ENCODE results near the gene LLCFC1. TPM values are rescaled to one million over a fixed set of nuclear protein-coding genes. Genes with fewer than 3 reads are reported as not detected.

The LLCFC1 gene
- total RNA-seq, result not detected in 3 replicates
- long read RNA-seq, result 0 reads

GRCh38 chr7:142939226-142939910 lies at the start of gene LLCFC1:
LLCFC1 (plus strand) TSS chr7:142939484; CDS start chr7:142939622, 138 bp downstream.
- Mint-ChIP-seq H3K27ac (ENCODE audit: unreplicated experiment) (no peak within 1 kb of the TSS), H3K4me1 (ENCODE audit: low read depth) (no peaks in the 10 kb centered on the region), H3K27me3 (ENCODE audit: low read depth) (peaks cover 5% of the 10 kb centered on the region)

GRCh38 chr7:142889816-142890215 lies 49.5 kb upstream of the LLCFC1 start:
- no peak overlapping the region for H3K27ac Mint-ChIP-seq (ENCODE audit: unreplicated experiment)
- H3K4me1 Mint-ChIP-seq (ENCODE audit: low read depth), result no peaks in the 10 kb centered on the region
- H3K9me3 Mint-ChIP-seq (ENCODE audit: low read depth), result no peaks in the 10 kb centered on the region
- no peak for DNase-seq (ENCODE audit: low spot score)
- TF ChIP-seq CTCF (IDR thresholded peaks at IDR 0.05), result no peak
- no peaks in the 10 kb centered on the region for H3K36me3 Mint-ChIP-seq (ENCODE audit: low read depth)
- H3K27me3 Mint-ChIP-seq (ENCODE audit: low read depth), result peaks cover 13% of the 10 kb centered on the region
- no peak overlapping the region for H3K4me3 Mint-ChIP-seq (ENCODE audit: unreplicated experiment)

More at GRCh38 chr7:142939226-142939910, at the start of gene LLCFC1:
- no peak within 1 kb of the TSS for H3K4me3 Mint-ChIP-seq (ENCODE audit: unreplicated experiment)
- no peak for TF ChIP-seq CTCF (IDR thresholded peaks at IDR 0.05)
- no peaks in the 10 kb centered on the region for H3K36me3 Mint-ChIP-seq (ENCODE audit: low read depth)
- DNase-seq (ENCODE audit: low spot score), result no peak
- H3K9me3 Mint-ChIP-seq (ENCODE audit: low read depth), result peaks cover 3% of the 10 kb centered on the region

- TF ChIP-seq CTCF (IDR thresholded peaks at IDR 0.05), result no peak
- DNase-seq (ENCODE audit: low spot score), result no peak
- Mint-ChIP-seq H3K27me3 (ENCODE audit: low read depth) (peaks cover 16% of the 10 kb centered on the region), H3K4me3 (ENCODE audit: unreplicated experiment) (no peak overlapping the region), H3K36me3 (ENCODE audit: low read depth) (no peaks in the 10 kb centered on the region), H3K4me1 (ENCODE audit: low read depth) (no peaks in the 10 kb centered on the region), H3K27ac (ENCODE audit: unreplicated experiment) (no peak overlapping the region), H3K9me3 (ENCODE audit: low read depth) (no peaks in the 10 kb centered on the region)
These were observed 48.3 kb upstream of the LLCFC1 start for GRCh38 chr7:142890874-142891485.

- no peak for DNase-seq (ENCODE audit: low spot score)
- Mint-ChIP-seq H3K27me3 (ENCODE audit: low read depth) (peaks cover 22% of the 10 kb centered on the region), H3K27ac (ENCODE audit: unreplicated experiment) (no peak overlapping the region), H3K9me3 (ENCODE audit: low read depth) (no peaks in the 10 kb centered on the region), H3K4me3 (ENCODE audit: unreplicated experiment) (no peak overlapping the region), H3K36me3 (ENCODE audit: low read depth) (no peaks in the 10 kb centered on the region), H3K4me1 (ENCODE audit: low read depth) (no peaks in the 10 kb centered on the region)
- no peak for TF ChIP-seq CTCF (IDR thresholded peaks at IDR 0.05)
These were observed 47.7 kb upstream of the LLCFC1 start for GRCh38 chr7:142891490-142892082.

- Mint-ChIP-seq H3K36me3 (ENCODE audit: low read depth) (no peaks in the 10 kb centered on the region), H3K27me3 (ENCODE audit: low read depth) (peaks cover 29% of the 10 kb centered on the region), H3K27ac (ENCODE audit: unreplicated experiment) (no peak overlapping the region), H3K4me3 (ENCODE audit: unreplicated experiment) (no peak overlapping the region), H3K9me3 (ENCODE audit: low read depth) (no peaks in the 10 kb centered on the region), H3K4me1 (ENCODE audit: low read depth) (no peaks in the 10 kb centered on the region)
- DNase-seq (ENCODE audit: low spot score), result no peak
- TF ChIP-seq CTCF (IDR thresholded peaks at IDR 0.05), result no peak
These were observed 46.3 kb upstream of the LLCFC1 start for GRCh38 chr7:142892951-142893350.
